Fibroblast of lung (primary cell): ENCODE measurements around the gene NDUFA13. TPM values are rescaled to one million over a fixed set of nuclear protein-coding genes. Genes with fewer than 3 reads are reported as not detected.
"Not testable (repeated sequence)": the region's sequence is repeated elsewhere in the genome, so short reads cannot be mapped to it uniquely, and the experiment has no call there.

ENCODE experiments used
- DNase-seq, 2 donors: peaks; one replicate each; pipeline versions ENCODE4 v3.0.0 to v3.0.0-alpha.2; 2010; ENCODE audit warnings: low read depth in 2 of 2
- H2AFZ ChIP-seq: 2 replicates; pipeline ENCODE4 v1.5.1; 2012; ENCODE audit warnings: low read length, control low read depth, inconsistent platforms
- H3K27ac ChIP-seq: 2 replicates; pipeline ENCODE4 v1.5.1; 2011; ENCODE audit warnings: low read length, control low read depth; ENCODE audit not compliant: insufficient read depth
- H3K27me3 ChIP-seq: 2 replicates; pipeline ENCODE4 v1.5.1; 2011; ENCODE audit warnings: mild to moderate bottlenecking, low read length; ENCODE audit not compliant: control insufficient read depth, insufficient read depth
- H3K36me3 ChIP-seq: 2 replicates; pipeline ENCODE4 v1.5.1; 2011; ENCODE audit warnings: low read length; ENCODE audit not compliant: control insufficient read depth, insufficient read depth
- H3K4me1 ChIP-seq: 2 replicates; pipeline ENCODE4 v1.5.1; 2011; ENCODE audit warnings: low read length; ENCODE audit not compliant: control insufficient read depth, insufficient read depth; ENCODE audit errors: extremely low read depth
- H3K4me2 ChIP-seq: 2 replicates; pipeline ENCODE4 v1.5.1; 2011; ENCODE audit warnings: low read length, control low read depth; ENCODE audit not compliant: insufficient read depth; ENCODE audit errors: extremely low read depth
- H3K4me3 ChIP-seq, 4 experiments: fragments of 200-600 bp in 1 of 4; sonication (generic) in 1 of 4; replicated peaks in 1 of 4; 2 replicates each; pipeline ENCODE4 v1.5.1; 2011 to 2016; ENCODE audit warnings: low read length in 4 of 4, low read depth in 3 of 4, mild to moderate bottlenecking in 3 of 4, control low read depth in 2 of 4, inconsistent platforms in 1 of 4, mixed read lengths in 1 of 4; ENCODE audit not compliant: insufficient read depth in 1 of 4; ENCODE audit errors: control extremely low read depth in 1 of 4
- H3K79me2 ChIP-seq: 2 replicates; pipeline ENCODE4 v1.5.1; 2012; ENCODE audit warnings: mild to moderate bottlenecking, low read length, inconsistent platforms; ENCODE audit not compliant: control insufficient read depth, insufficient read depth
- H3K9ac ChIP-seq: 2 replicates; pipeline ENCODE4 v1.5.1; 2011; ENCODE audit warnings: mild to moderate bottlenecking, low read length, control low read depth; ENCODE audit not compliant: insufficient read depth
- H3K9me3 ChIP-seq: 2 replicates; pipeline ENCODE4 v1.5.1; 2012; ENCODE audit warnings: low read depth, low read length; ENCODE audit not compliant: control insufficient read depth, insufficient read depth
- H4K20me1 ChIP-seq: 2 replicates; pipeline ENCODE4 v1.5.1; 2011; ENCODE audit warnings: low read length; ENCODE audit not compliant: control insufficient read depth, insufficient read depth; ENCODE audit errors: extremely low read depth
- CTCF ChIP-seq, 2 donors: IDR thresholded peaks in 1 of 2; conservative IDR thresholded peaks in 1 of 2; 1 replicate in 1 of 2; 2 replicates in 1 of 2; pipeline ENCODE4 v1.5.1; 2011 to 2012; ENCODE audit warnings: low read length in 2 of 2, control low read depth in 1 of 2, inconsistent platforms in 1 of 2, low read depth in 1 of 2, mild to moderate bottlenecking in 1 of 2
- EZH2 ChIP-seq: IDR thresholded peaks from 2 replicates; pipeline ENCODE4 v1.5.1; 2012; ENCODE audit warnings: low read length, control low read depth, mild to moderate bottlenecking; ENCODE audit errors: missing control alignments
- polyA plus RNA-seq, 2 donors: library from polyadenylated mRNA; depleted of rRNA in 1 of 2; stranded (reverse) in 1 of 2; unstranded in 1 of 2; fragments of >200 nt; gene quantifications; 2 replicates each; pipeline ENCODE4 v1.2.1, GENCODE V29; 2011 to 2012; ENCODE audit warnings: missing spikeins in 1 of 2
- total RNA-seq: library from RNA; depleted of rRNA; stranded (reverse); fragments of >200 nt; gene quantifications from 2 replicates; pipeline ENCODE4 v1.2.1, GENCODE V29; 2014

Gene NDUFA13
- total and polyA plus RNA-seq, 2 donors (not counting 1 experiment from before 2014, with no cell fraction given) = 221 to 306 TPM

- peaks cover 8% of the 10 kb centered on the region for H3K36me3 ChIP-seq
- no peak for DNase-seq
- H3K4me3 ChIP-seq = no peak overlapping the region
- peaks cover 52% of the 10 kb centered on the region for H3K79me2 ChIP-seq
- no peaks in the 10 kb centered on the region for H4K20me1 ChIP-seq
- H3K9me3 ChIP-seq = no peaks in the 10 kb centered on the region
- H3K4me2 ChIP-seq = no peak overlapping the region
- TF ChIP-seq CTCF (conservative IDR thresholded peaks at IDR 0.05 in 1 of 2, IDR thresholded peaks at IDR 0.05 in 1 of 2; ENCODE audit: low read depth in 1 of 2, low read length in 2 of 2) (no peak), EZH2 (no peak)
- no peak overlapping the region for H3K9ac ChIP-seq
- peaks cover 2% of the 10 kb centered on the region for H3K4me1 ChIP-seq
- H2AFZ ChIP-seq = no peak overlapping the region
- no peaks in the 10 kb centered on the region for H3K27me3 ChIP-seq
- H3K27ac ChIP-seq = no peak overlapping the region
Observed at GRCh38 chr19:19471682-19472081, 44.3 kb upstream of the NDUFA13 start.

GRCh38 chr19:19472106-19472505, 43.9 kb upstream of the NDUFA13 start:
- not testable (repeated sequence) for H2AFZ ChIP-seq, H3K36me3 ChIP-seq, H3K4me3 ChIP-seq, H4K20me1 ChIP-seq, DNase-seq, H3K27ac ChIP-seq, H3K4me1 ChIP-seq, H3K9ac ChIP-seq, H3K4me2 ChIP-seq, H3K27me3 ChIP-seq, H3K9me3 ChIP-seq
- peaks cover 55% of the 10 kb centered on the region for H3K79me2 ChIP-seq

- Histone ChIP-seq H3K4me2 (no peak overlapping the region), H3K27me3 (no peaks in the 10 kb centered on the region), H3K36me3 (peaks cover 8% of the 10 kb centered on the region), H3K4me1 (peaks cover 2% of the 10 kb centered on the region), H4K20me1 (no peaks in the 10 kb centered on the region), H3K9me3 (no peaks in the 10 kb centered on the region), H3K79me2 (peaks cover 75% of the 10 kb centered on the region), H3K4me3 (no peak overlapping the region), H3K9ac (no peak overlapping the region), H3K27ac (peak overlapping the region; percentile 9), H2AFZ (no peak overlapping the region)
- DNase-seq = no peak
- TF ChIP-seq CTCF (conservative IDR thresholded peaks at IDR 0.05 in 1 of 2, IDR thresholded peaks at IDR 0.05 in 1 of 2; ENCODE audit: low read depth in 1 of 2, low read length in 2 of 2) = no peak
Observed at GRCh38 chr19:19475015-19475765, 40.8 kb upstream of the NDUFA13 start.
